SK-N-SH treated with all-trans-retinoic acid at 6 μM for 48 hours (cell line): Measurements from ENCODE around the gene TFPI.

Experiments
- ARNTL ChIP-seq: fragments of 450-650 bp; formaldehyde crosslinking; IDR thresholded peaks from 2 replicates; pipeline ENCODE4 v1.5.0; 2020; ENCODE audit warnings: low read depth, mild to moderate bottlenecking, moderate library complexity, borderline replicate concordance
- CSDC2 ChIP-seq: fragments of 250-450 bp; sonication (Bioruptor Pico); IDR thresholded peaks from 2 replicates; pipeline ENCODE4 v1.5.0; 2020; ENCODE audit warnings: mild to moderate bottlenecking, moderate library complexity
- ESRRG ChIP-seq: fragments of 250-450 bp; sonication (Bioruptor Pico); IDR thresholded peaks from 2 replicates; pipeline ENCODE4 v1.6.1; 2021; ENCODE audit warnings: mild to moderate bottlenecking
- GLIS3 ChIP-seq: fragments of 250-450 bp; sonication (Bioruptor Pico); IDR thresholded peaks from 2 replicates; pipeline ENCODE4 v1.5.0; 2020; ENCODE audit warnings: mild to moderate bottlenecking, moderate library complexity
- OSR1 ChIP-seq: fragments of 250-450 bp; sonication (Bioruptor Pico); IDR thresholded peaks from 2 replicates; pipeline ENCODE4 v1.8.0; 2022; ENCODE audit warnings: moderate library complexity, mild to moderate bottlenecking, inconsistent platforms
- PPARA ChIP-seq: fragments of 250-450 bp; sonication (Bioruptor Pico); IDR thresholded peaks from 2 replicates; pipeline ENCODE4 v1.5.0; 2020; ENCODE audit warnings: mild to moderate bottlenecking, borderline replicate concordance
- TCF4 ChIP-seq: fragments of 250-450 bp; sonication (Bioruptor Pico); IDR thresholded peaks from 2 replicates; pipeline ENCODE4 v1.8.0; 2021; ENCODE audit warnings: mild to moderate bottlenecking, moderate library complexity, borderline replicate concordance
- TOX ChIP-seq: fragments of 250-450 bp; sonication (Bioruptor Pico); IDR thresholded peaks from 2 replicates; pipeline ENCODE4 v1.8.0; 2021; ENCODE audit warnings: mild to moderate bottlenecking, moderate library complexity, borderline replicate concordance
- ZC3H10 ChIP-seq: fragments of 250-450 bp; sonication (Bioruptor Pico); IDR thresholded peaks from 2 replicates; pipeline ENCODE4 v1.5.1; 2021; ENCODE audit warnings: mild to moderate bottlenecking, moderate library complexity
- ZFP30 ChIP-seq: fragments of 450-650 bp; formaldehyde crosslinking; IDR thresholded peaks from 2 replicates; pipeline ENCODE4 v1.5.0; 2022; ENCODE audit warnings: mild to moderate bottlenecking, moderate library complexity
- TF ChIP-seq, protein P1 (sequence below): fragments of 250-450 bp; sonication (Bioruptor Pico); IDR thresholded peaks from 2 replicates; pipeline ENCODE4 v1.8.0; 2021; ENCODE audit warnings: low read depth, mild to moderate bottlenecking, moderate library complexity, borderline replicate concordance
- TF ChIP-seq, protein P2 (sequence below): fragments of 250-450 bp; sonication (Bioruptor Pico); IDR thresholded peaks from 2 replicates; pipeline ENCODE4 v1.5.1; 2020; ENCODE audit warnings: low read depth, mild to moderate bottlenecking, moderate library complexity
- TF ChIP-seq, protein P3 (sequence below): fragments of 250-450 bp; sonication (Bioruptor Pico); IDR thresholded peaks from 2 replicates; pipeline ENCODE4 v1.5.1; 2021; ENCODE audit warnings: mild to moderate bottlenecking, moderate library complexity

DNA sequence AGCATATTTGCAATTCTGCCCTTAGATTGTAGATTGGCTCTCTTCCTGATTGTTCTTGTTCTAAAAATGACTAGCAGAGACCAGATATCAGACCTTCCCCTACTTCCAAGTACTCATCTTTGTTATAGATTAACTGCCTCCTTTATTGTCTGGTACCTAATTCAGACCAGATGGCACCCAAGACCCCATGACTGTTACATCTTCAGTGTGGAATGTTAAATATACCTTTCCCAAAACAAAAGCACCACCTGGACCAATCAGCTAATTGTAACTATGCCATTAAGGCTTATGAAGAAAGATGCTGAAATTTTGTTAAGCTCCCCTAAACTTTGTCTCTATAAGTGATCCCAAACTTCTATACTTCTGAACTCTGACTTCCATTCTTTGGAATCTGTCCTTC, 12.0 kb upstream of the TFPI start:
- TF ChIP-seq ARNTL (CRISPR knock-in tag), result no peak
- no peak for TF ChIP-seq OSR1 (CRISPR knock-in tag)
- TF ChIP-seq CSDC2 (CRISPR knock-in tag), result no peak
- no peak for TF ChIP-seq ZC3H10 (CRISPR knock-in tag)
- TF ChIP-seq ESRRG (CRISPR knock-in tag), result no peak
- TF ChIP-seq, protein P1, sequence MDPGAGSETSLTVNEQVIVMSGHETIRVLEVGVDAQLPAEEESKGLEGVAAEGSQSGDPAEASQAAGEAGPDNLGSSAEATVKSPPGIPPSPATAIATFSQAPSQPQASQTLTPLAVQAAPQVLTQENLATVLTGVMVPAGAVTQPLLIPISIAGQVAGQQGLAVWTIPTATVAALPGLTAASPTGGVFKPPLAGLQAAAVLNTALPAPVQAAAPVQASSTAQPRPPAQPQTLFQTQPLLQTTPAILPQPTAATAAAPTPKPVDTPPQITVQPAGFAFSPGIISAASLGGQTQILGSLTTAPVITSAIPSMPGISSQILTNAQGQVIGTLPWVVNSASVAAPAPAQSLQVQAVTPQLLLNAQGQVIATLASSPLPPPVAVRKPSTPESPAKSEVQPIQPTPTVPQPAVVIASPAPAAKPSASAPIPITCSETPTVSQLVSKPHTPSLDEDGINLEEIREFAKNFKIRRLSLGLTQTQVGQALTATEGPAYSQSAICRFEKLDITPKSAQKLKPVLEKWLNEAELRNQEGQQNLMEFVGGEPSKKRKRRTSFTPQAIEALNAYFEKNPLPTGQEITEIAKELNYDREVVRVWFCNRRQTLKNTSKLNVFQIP (CRISPR knock-in tag), result no peak
- no peak for TF ChIP-seq PPARA
- no peak for TF ChIP-seq GLIS3 (CRISPR knock-in tag)
- no peak for TF ChIP-seq TOX
- TF ChIP-seq, protein P2, sequence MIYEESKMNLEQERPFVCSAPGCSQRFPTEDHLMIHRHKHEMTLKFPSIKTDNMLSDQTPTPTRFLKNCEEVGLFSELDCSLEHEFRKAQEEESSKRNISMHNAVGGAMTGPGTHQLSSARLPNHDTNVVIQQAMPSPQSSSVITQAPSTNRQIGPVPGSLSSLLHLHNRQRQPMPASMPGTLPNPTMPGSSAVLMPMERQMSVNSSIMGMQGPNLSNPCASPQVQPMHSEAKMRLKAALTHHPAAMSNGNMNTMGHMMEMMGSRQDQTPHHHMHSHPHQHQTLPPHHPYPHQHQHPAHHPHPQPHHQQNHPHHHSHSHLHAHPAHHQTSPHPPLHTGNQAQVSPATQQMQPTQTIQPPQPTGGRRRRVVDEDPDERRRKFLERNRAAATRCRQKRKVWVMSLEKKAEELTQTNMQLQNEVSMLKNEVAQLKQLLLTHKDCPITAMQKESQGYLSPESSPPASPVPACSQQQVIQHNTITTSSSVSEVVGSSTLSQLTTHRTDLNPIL (CRISPR knock-in tag), result no peak
- TF ChIP-seq, protein P3, sequence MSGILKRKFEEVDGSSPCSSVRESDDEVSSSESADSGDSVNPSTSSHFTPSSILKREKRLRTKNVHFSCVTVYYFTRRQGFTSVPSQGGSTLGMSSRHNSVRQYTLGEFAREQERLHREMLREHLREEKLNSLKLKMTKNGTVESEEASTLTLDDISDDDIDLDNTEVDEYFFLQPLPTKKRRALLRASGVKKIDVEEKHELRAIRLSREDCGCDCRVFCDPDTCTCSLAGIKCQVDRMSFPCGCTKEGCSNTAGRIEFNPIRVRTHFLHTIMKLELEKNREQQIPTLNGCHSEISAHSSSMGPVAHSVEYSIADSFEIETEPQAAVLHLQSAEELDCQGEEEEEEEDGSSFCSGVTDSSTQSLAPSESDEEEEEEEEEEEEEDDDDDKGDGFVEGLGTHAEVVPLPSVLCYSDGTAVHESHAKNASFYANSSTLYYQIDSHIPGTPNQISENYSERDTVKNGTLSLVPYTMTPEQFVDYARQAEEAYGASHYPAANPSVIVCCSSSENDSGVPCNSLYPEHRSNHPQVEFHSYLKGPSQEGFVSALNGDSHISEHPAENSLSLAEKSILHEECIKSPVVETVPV, result no peak
- no peak for TF ChIP-seq TCF4 (CRISPR knock-in tag)
- no peak for TF ChIP-seq ZFP30 (CRISPR knock-in tag)
